Measurements from ENCODE around the gene GEMIN7.
"Not testable (repeated sequence)": the region's sequence is repeated elsewhere in the genome, so short reads cannot be mapped to it uniquely, and the experiment has no call there.

GEMIN7 gene

GRCh38 chr19:45104658-45105349 lies 25.7 kb downstream of the GEMIN7 start:
- no peak for DNase-seq (ENCODE audit: low read depth)

- DNase-seq (ENCODE audit: low read depth), result not testable (repeated sequence)
Observed at GRCh38 chr19:45106363-45106762, 27.3 kb downstream of the GEMIN7 start.

GRCh38 chr19:45107621-45108150 lies 28.6 kb downstream of the GEMIN7 start:
- no peak for DNase-seq (ENCODE audit: low read depth)

- DNase-seq (ENCODE audit: low read depth), result no peak
Observed at GRCh38 chr19:45110851-45111266, 31.8 kb downstream of the GEMIN7 start.

GRCh38 chr19:45112111-45112827 lies 33.2 kb downstream of the GEMIN7 start:
- no peak for DNase-seq (ENCODE audit: low read depth)

GRCh38 chr19:45113628-45114027 lies 34.6 kb downstream of the GEMIN7 start:
- no peak for DNase-seq (ENCODE audit: low read depth)

GRCh38 chr19:45114116-45114515 lies 35.1 kb downstream of the GEMIN7 start:
- DNase-seq (ENCODE audit: low read depth), result no peak

- no peak for DNase-seq (ENCODE audit: low read depth)
Observed at GRCh38 chr19:45115809-45116615, 37.0 kb downstream of the GEMIN7 start.

GRCh38 chr19:45117167-45117594 lies 38.1 kb downstream of the GEMIN7 start:
- DNase-seq (ENCODE audit: low read depth), result no peak

GRCh38 chr19:45117671-45118070 lies 38.6 kb downstream of the GEMIN7 start:
- no peak for DNase-seq (ENCODE audit: low read depth)

- no peak for DNase-seq (ENCODE audit: low read depth)
Observed at GRCh38 chr19:45118106-45118505, 39.0 kb downstream of the GEMIN7 start.

- DNase-seq (ENCODE audit: low read depth), result not testable (repeated sequence)
Observed at GRCh38 chr19:45118591-45119355, 39.7 kb downstream of the GEMIN7 start.

GRCh38 chr19:45119582-45119981 lies 40.5 kb downstream of the GEMIN7 start:
- DNase-seq (ENCODE audit: low read depth), result no peak

GRCh38 chr19:45121827-45122345 lies 42.8 kb downstream of the GEMIN7 start:
- DNase-seq (ENCODE audit: low read depth), result no peak

GRCh38 chr19:45122832-45123231 lies 43.8 kb downstream of the GEMIN7 start:
- no peak for DNase-seq (ENCODE audit: low read depth)

- no peak for DNase-seq (ENCODE audit: low read depth)
Observed at GRCh38 chr19:45123440-45123850, 44.4 kb downstream of the GEMIN7 start.

- DNase-seq (ENCODE audit: low read depth), result no peak
Observed at GRCh38 chr19:45124021-45124420, 45.0 kb downstream of the GEMIN7 start.

GRCh38 chr19:45125360-45125759 lies 46.3 kb downstream of the GEMIN7 start:
- no peak for DNase-seq (ENCODE audit: low read depth)

GRCh38 chr19:45125975-45126493 lies 47.0 kb downstream of the GEMIN7 start:
- DNase-seq (ENCODE audit: low read depth), result peak; percentile 50

- no peak for DNase-seq (ENCODE audit: low read depth)
Observed at GRCh38 chr19:45126654-45127053, 47.6 kb downstream of the GEMIN7 start.

GRCh38 chr19:45128146-45128545 lies 49.1 kb downstream of the GEMIN7 start:
- no peak for DNase-seq (ENCODE audit: low read depth)

Measured in T follicular helper cell (primary cell).